Smooth muscle cell of the brain vasculature (primary cell): ENCODE results near the gene TFDP1.

Experiments
- DNase-seq: peaks from one replicate; pipeline ENCODE4 v3.0.0-alpha.2; 2012; ENCODE audit warnings: low read depth, low spot score

TFDP1 gene

GRCh38 chr13:113597391-113598080, 13.0 kb downstream of the TFDP1 start:
- DNase-seq = no peak

- DNase-seq = no peak
These were observed 13.5 kb downstream of the TFDP1 start for GRCh38 chr13:113598081-113598410.

DNA sequence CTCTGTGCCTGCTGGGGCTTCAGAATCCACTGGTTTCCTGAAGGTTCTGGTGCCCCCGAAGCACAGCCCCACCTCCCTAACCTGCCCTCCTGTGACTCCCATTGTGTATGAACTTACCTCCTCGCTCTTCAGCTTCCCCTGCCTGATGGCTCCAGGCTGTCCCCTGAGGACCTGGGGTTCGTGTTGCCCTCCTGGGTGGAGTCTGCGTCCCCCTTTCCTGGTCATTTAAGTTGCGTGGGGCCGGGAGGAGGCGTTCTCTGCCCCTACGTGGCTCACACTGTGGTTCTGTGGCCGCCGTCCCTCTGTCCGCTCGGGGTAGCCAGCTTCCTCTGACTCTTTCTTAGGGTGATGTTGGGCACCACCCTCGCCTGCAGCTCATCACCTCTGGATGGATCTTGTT, 13.9 kb downstream of the TFDP1 start:
- no peak for DNase-seq

GRCh38 chr13:113599391-113599790, 14.8 kb downstream of the TFDP1 start:
- no peak for DNase-seq

- DNase-seq = no peak
These were observed 16.9 kb downstream of the TFDP1 start for GRCh38 chr13:113601166-113602070.

GRCh38 chr13:113602291-113602988, 17.9 kb downstream of the TFDP1 start:
- no peak for DNase-seq

GRCh38 chr13:113603116-113603710, 18.7 kb downstream of the TFDP1 start:
- DNase-seq = no peak

GRCh38 chr13:113604186-113604585, 19.6 kb downstream of the TFDP1 start:
- no peak for DNase-seq

DNA sequence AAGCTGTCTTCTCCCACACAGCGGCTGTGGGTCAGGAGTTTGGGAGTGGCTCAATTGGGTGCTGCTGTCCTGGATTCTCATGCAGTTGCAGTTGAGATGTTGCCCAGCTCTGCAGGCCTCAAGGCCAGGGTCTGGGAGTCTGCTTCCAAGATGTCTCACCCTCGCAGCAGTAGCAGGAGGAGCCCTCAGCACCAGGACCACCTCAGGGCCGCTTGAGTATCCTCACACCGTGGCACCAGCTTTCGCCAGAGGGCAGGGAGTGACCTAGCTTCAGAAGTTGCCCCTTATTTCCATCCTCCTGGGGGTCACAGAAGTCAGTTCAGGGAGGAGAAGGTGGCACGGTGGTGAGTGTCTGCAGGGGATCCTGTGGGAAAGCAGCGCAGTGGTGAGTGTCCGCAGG, 20.9 kb downstream of the TFDP1 start:
- DNase-seq = no peak

DNA sequence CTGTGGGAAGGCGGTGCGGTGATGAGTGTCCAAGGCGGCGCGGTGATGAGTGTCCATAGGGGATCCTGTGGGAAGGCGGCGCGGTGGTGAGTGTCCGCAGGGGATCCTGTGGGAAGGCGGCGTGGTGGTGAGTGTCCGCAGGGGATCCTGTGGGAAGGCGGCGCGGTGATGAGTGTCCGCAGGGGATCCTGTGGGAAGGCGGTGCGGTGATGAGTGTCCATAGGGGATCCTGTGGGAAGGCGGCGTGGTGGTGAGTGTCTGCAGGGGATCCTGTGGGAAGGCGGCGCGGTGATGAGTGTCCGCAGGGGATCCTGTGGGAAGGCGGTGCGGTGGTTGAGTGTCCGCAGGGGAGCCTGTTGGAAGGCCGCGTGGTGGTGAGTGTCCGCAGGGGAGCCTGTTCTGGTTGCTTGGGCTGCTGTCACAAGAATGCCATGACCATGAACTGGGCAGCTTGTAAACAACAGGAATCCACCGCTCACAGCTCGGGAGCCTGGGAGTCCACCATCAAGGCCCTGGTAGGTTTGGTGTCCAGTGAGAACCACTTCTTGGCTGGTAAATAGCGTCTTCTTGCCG, 21.4 kb downstream of the TFDP1 start:
- DNase-seq = no peak

DNA sequence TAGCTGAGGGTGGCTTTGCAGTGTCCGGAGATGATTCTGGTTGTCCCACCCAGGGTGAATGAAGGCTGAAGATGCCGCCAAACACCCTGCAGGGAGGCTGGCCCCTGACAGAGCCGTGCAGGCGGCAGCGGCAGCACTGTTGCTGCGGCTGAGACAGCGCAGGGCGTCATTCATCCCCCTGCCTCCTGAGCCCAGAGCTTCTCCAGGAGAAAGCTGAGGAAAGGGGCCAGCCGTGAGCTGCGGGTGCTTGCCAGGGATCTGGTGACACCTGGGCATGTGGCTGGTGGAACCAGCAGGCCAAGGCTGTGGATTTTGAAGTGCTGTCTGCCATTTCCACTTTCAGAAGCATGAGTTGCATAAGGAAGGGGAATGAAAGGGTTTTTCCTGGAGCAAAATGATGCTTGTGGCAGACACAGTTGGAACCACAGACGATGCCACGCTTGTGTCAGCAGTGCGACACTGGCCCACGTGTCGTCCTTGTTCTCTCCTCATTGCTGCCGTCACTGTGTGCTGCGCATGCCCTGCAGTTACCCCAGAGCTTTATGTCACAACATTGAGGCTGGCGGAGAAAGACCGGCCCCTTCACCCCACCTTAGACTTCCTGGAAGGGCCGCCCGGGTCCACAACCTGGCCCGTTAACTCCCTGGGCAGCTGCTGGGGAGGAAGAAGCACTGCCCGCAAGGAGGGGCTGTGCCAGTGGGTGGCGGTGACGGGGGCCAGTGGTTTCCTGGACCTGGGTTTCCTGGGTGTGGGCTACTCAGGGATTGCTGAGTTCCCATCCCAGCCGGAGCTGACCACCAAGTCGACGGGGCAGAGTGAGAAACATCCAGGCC, 22.7 kb downstream of the TFDP1 start:
- DNase-seq = no peak

GRCh38 chr13:113607889-113608635, 23.5 kb downstream of the TFDP1 start:
- DNase-seq = no peak

DNA sequence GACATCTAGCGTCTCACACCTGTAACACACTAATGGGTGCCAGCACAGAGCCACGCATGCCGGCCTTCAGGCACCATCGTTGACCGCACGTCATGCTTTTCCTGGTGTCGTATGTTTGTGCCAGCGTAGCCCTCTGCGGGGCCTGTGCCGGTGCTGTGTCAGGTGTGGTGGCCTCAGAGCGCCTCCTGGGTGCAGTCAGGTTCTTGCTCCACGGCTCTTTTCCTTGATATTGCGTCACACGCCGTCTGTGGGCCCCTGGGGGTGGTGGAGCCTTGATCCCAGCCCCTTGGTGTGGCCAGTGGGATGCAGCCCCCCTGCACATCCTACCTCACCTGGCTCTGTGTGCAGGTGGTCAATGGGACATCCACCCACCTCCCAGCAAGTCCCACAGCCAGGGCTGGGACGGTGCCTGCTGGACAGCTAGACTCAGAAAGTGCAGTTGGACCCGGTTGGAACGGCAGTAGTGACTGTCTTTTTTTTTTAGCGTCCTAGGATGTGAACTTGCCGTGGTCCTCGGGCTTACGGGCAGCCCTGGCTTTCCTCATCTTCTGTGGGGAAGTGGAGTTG, 24.5 kb downstream of the TFDP1 start:
- no peak for DNase-seq

GRCh38 chr13:113609616-113610015, 25.1 kb downstream of the TFDP1 start:
- no peak for DNase-seq

DNA sequence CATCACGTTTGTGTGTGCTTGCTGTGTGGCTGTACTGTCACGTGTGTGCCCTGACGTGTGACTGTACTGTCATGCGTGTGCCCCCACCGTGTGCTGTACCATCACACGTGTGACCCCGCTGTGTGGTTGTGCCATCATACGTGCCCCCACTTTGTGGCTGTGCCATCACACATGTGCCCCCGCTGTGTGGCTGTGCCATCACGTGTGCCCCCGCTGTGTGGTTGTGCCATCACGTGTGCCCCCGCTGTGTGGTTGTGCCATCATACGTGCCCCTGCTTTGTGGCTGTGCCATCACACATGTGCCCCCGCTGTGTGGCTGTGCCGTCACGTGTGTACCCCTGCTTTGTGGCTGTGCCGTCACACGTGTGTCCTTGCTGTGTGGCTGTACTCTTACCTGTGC, 25.7 kb downstream of the TFDP1 start:
- DNase-seq = no peak

DNA sequence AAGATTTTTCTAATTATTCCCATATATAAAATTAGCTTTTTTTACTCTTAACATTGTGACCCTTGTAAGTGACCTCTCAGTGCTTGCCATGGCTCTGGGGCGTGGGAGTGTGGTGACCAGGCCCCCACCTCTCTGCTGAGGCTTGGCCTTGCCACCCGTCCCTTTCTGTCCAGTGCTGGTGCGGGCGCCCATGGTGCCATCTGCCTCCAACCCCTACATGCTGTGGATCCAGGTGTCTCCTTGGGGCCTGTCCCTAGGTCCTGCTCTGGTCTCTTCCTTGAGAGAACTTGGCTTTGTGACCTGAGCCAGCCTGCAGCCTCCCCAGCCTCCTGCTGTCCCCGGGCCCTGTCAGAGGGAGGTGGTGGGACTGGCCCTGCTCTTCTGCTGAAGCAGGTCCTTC, 27.4 kb downstream of the TFDP1 start:
- no peak for DNase-seq

- DNase-seq = no peak
These were observed 28.1 kb downstream of the TFDP1 start for GRCh38 chr13:113612607-113613006.

DNA sequence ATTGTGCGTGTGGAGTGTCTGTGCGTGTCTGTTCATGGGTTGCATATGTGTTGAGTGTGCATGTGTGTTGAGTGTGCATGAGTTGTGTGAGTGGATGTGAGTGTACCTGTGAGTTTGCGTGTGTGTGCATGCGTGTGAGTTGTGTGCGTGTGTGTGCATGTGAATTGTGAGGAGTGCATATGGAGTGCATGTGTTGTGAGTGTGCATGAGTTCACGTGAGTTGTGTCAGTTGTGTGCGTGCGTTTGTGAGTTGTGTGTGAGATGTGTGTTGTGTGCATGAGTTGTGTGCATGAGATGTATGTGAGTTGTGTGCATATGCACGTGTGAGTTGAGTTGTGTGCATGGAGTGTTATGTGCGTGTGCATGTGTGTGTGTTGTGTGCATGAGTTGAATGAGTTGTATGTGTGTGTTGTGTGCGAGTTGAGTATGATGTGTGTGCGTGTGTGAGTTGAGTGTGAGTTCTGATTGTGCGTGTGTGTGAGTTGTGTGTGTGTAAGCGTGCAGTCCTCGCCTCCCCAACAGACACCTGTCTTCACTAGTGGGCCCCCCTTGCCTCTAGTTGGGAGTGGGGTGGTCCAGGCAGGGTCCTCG, 29.3 kb downstream of the TFDP1 start:
- no peak for DNase-seq

DNA sequence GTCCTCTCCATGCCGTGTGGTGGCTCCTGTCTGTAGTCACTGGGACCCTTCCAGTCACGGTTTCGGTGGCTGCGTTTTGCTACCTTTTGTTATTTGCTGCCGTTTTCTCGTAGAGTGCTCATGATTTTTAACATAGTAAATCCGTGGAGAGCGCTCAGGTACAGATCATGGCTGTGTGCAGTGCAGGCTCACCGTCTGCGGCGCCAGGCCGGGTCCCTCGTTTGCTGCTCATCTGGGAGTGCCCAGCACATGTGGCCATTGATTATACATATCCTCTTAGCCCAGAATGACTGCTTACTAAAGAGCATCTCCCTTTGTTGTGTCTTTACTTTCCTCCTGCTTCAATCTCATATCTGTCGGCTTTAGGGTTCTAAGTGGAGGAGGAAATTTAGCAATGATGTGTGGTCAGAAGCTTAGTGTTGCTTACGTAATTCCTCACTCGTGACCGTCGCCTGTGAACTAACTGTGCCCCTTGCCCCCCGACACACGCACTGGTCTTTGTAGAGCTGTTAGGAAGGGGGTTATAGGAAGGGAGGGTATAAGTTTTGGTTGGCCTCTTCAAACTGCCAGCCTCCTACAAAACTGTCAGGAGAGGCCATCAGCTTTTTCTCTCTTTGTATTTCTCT, 31.8 kb downstream of the TFDP1 start:
- no peak for DNase-seq
